Mucosa of descending colon (tissue), 3 donors: ENCODE results near the gene KLHL34. TPM values are rescaled to one million over a fixed set of nuclear protein-coding genes. Genes with fewer than 3 reads are reported as not detected.

ENCODE experiments used
- ATAC-seq: fragments of 200-7000 bp; cut with Tn5 transposase; one replicate; pipeline ENCODE4 v1.9.1; 2020; ENCODE audit warnings: mild to moderate bottlenecking, moderate library complexity
- DNase-seq, 3 donors: peaks; one replicate each; pipeline ENCODE4 v3.0.0-alpha.2; 2020
- H3K36me3 ChIP-seq: fragments of 200-600 bp; one replicate; pipeline ENCODE4 v1.8.0; 2021; ENCODE audit warnings: low read depth, mild to moderate bottlenecking
- H3K4me1 ChIP-seq: fragments of 200-600 bp; one replicate; pipeline ENCODE4 v1.8.0; 2021; ENCODE audit warnings: low read depth, mild to moderate bottlenecking
- H3K4me3 ChIP-seq: fragments of 200-600 bp; one replicate; pipeline ENCODE4 v1.8.0; 2021; ENCODE audit warnings: mild to moderate bottlenecking
- H3K9me3 ChIP-seq: fragments of 200-600 bp; one replicate; pipeline ENCODE4 v1.8.0; 2021; ENCODE audit warnings: mild to moderate bottlenecking
- CTCF ChIP-seq: fragments of 200-600 bp; IDR thresholded peaks from one replicate; pipeline ENCODE4 v1.8.0; 2022; ENCODE audit warnings: antibody characterized with exemption, mild to moderate bottlenecking
- intact Hi-C, 2 donors: fragments of 100-400 bp; cut with DNase I in 1 of 2; cut with micrococcal nuclease in 1 of 2; formaldehyde crosslinking; loops; one replicate each; pipeline versions ENCODE4 v1.11.0 to v1.11.1; 2022; cut with DNase I, micrococcal nuclease
- total RNA-seq, 3 donors: library from RNA; stranded (reverse); fragmentation: NEBNext Ultra II Directional in 2 of 3; extraction: Animal tissue kit (Norgen Biotek cat#: 25700) in 2 of 3; gene quantifications; one replicate each; pipeline versions ENCODE4 v1.2.1 to v1.2.4, GENCODE V29; 2021 to 2023
- donor health status: DM: no; HTN: no; CAD: no; lungs with moderate emphysema.
- donor health status: DM: no; HTN: no; CAD: no.
- donor health status: DM: no; HTN: yes; CAD: no.

The KLHL34 gene
- total RNA-seq, 3 donors from 2014 or later = 1.6 to 2.5 (median 2.1) TPM

- DNase-seq = no peak
- intact Hi-C loops = no loop called here
- no peaks in the 10 kb centered on the region for H3K36me3 ChIP-seq
- TF ChIP-seq CTCF = no peak
- ATAC-seq = no peak
- H3K4me1 ChIP-seq = no peaks in the 10 kb centered on the region
- H3K4me3 ChIP-seq = no peak overlapping the region
- no peaks in the 10 kb centered on the region for H3K9me3 ChIP-seq
These were observed 34.2 kb downstream of the KLHL34 start for GRCh38 chrX:21623778-21624501.

- Histone ChIP-seq H3K4me1 (no peaks in the 10 kb centered on the region), H3K4me3 (no peak overlapping the region), H3K36me3 (no peaks in the 10 kb centered on the region), H3K9me3 (no peaks in the 10 kb centered on the region)
- ATAC-seq (no peak), DNase-seq (no peak)
- intact Hi-C loops = no loop called here
- TF ChIP-seq CTCF = no peak
These were observed 37.9 kb downstream of the KLHL34 start for GRCh38 chrX:21620234-21620633.

- no peaks in the 10 kb centered on the region for H3K4me1 ChIP-seq
- no peak for ATAC-seq
- TF ChIP-seq CTCF = no peak
- H3K36me3 ChIP-seq = no peaks in the 10 kb centered on the region
- intact Hi-C loops = no loop called here
- no peak overlapping the region for H3K4me3 ChIP-seq
- no peak for DNase-seq
- H3K9me3 ChIP-seq = no peaks in the 10 kb centered on the region
These were observed 41.7 kb downstream of the KLHL34 start for GRCh38 chrX:21616386-21616785.

GRCh38 chrX:21612154-21612553, 46.0 kb downstream of the KLHL34 start:
- Histone ChIP-seq H3K4me1 (no peaks in the 10 kb centered on the region), H3K36me3 (no peaks in the 10 kb centered on the region), H3K4me3 (no peak overlapping the region), H3K9me3 (no peaks in the 10 kb centered on the region)
- no peak for TF ChIP-seq CTCF
- DNase-seq (no peak), ATAC-seq (no peak)
- intact Hi-C loops = no loop called here

GRCh38 chrX:21610168-21610567, 48.0 kb downstream of the KLHL34 start:
- intact Hi-C loops = no loop called here
- ATAC-seq (no peak), DNase-seq (no peak)
- H3K36me3 ChIP-seq = no peaks in the 10 kb centered on the region
- TF ChIP-seq CTCF = no peak
- H3K9me3 ChIP-seq = no peaks in the 10 kb centered on the region
- no peaks in the 10 kb centered on the region for H3K4me1 ChIP-seq
- H3K4me3 ChIP-seq = no peak overlapping the region

- TF ChIP-seq CTCF = no peak
- no peak for DNase-seq
- H3K4me1 ChIP-seq = no peaks in the 10 kb centered on the region
- no peaks in the 10 kb centered on the region for H3K36me3 ChIP-seq
- no peak for ATAC-seq
- intact Hi-C loops = no loop called here
- H3K9me3 ChIP-seq = no peaks in the 10 kb centered on the region
- H3K4me3 ChIP-seq = no peak overlapping the region
These were observed 52.1 kb downstream of the KLHL34 start for GRCh38 chrX:21606002-21606401.
